Right atrium auricular region (tissue), 2 donors: ENCODE measurements around the gene HNRNPA3. TPM values are rescaled to one million over a fixed set of nuclear protein-coding genes. Genes with fewer than 3 reads are reported as not detected.
A peak's percentile ranks its signal among the peaks of the same experiment; 100 is the strongest.

Source experiments
- DNase-seq: peaks from one replicate; pipeline ENCODE4 v3.0.0-alpha.2; 2019; ENCODE audit warnings: low spot score
- H3K27ac ChIP-seq, 2 donors: fragments of 200-600 bp; sonication (generic); 1 replicate in 1 of 2; 2 replicates in 1 of 2; pipeline ENCODE4 v1.5.1; 2016 to 2019
- H3K27me3 ChIP-seq, 2 donors: fragments of 200-600 bp; sonication (generic); one replicate each; pipeline versions ENCODE4 v1.5.1 to v1.6.0; 2017 to 2019
- H3K36me3 ChIP-seq: fragments of 200-600 bp; sonication (generic); one replicate; pipeline ENCODE4 v1.5.1; 2016
- H3K4me1 ChIP-seq, 2 donors: fragments of 200-600 bp; sonication (generic); one replicate each; pipeline versions ENCODE4 v1.5.1 to v1.6.0; 2017 to 2019
- H3K4me3 ChIP-seq, 2 donors: fragments of 200-600 bp; sonication (generic); 1 replicate in 1 of 2; 2 replicates in 1 of 2; pipeline ENCODE4 v1.5.1; 2017 to 2019; ENCODE audit warnings: mild to moderate bottlenecking in 1 of 2, moderate library complexity in 1 of 2
- H3K9me3 ChIP-seq, 2 donors: fragments of 200-600 bp; sonication (generic); one replicate each; pipeline ENCODE4 v1.5.1; 2019
- total RNA-seq, 2 donors: library from RNA; depleted of rRNA; stranded (reverse); fragments of >200 nt; gene quantifications; one replicate each; pipeline ENCODE4 v1.1.0, GENCODE V29; 2016
- TF ChIP-seq, protein P1 (sequence below), 2 donors: fragments of 200-600 bp; sonication (generic); IDR thresholded peaks; one replicate each; pipeline ENCODE4 v1.5.1; 2019; ENCODE audit warnings: antibody characterized with exemption in 2 of 2

Gene HNRNPA3
- total RNA-seq, 2 donors from 2014 or later: 24.1 to 28.1 TPM

DNA sequence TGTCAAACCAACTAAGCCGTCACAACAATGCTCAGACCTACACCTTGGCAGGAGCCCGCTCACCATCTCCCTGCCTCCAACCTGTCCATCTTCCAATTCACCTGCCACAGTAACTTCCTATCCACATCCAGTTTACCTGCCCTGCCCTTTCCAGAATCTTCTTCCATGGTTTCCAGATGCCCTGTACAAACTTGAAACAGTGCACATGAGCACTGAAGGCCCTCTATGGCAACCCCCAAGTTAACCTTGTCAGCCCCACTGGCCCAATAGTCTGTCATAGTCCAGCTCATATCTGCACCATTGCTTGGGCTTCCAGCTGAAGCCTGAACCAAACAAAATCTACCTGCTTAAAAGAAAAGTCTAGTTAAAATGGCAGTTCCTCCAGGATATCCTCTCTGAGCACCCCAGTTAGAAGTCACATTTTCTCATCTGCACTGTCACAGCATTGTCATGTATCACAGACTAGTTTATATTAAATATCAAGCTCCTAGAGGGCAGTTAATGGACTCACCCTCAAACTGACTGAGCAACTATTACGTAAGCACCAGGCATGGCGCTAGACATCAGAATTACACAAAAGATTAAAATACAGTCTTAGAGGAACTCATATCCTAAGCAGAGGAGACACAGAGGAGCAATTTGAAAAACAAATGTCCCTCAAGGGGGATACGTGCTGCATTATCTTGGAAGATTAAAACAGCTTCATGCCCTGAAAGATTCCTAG is 40.4 kb downstream of the HNRNPA3 start:
- no peak overlapping the region for H3K4me3 ChIP-seq
- H3K4me1 ChIP-seq: peaks cover 0 to 96% of the 10 kb centered on the region in 2 donors
- TF ChIP-seq, protein P1, sequence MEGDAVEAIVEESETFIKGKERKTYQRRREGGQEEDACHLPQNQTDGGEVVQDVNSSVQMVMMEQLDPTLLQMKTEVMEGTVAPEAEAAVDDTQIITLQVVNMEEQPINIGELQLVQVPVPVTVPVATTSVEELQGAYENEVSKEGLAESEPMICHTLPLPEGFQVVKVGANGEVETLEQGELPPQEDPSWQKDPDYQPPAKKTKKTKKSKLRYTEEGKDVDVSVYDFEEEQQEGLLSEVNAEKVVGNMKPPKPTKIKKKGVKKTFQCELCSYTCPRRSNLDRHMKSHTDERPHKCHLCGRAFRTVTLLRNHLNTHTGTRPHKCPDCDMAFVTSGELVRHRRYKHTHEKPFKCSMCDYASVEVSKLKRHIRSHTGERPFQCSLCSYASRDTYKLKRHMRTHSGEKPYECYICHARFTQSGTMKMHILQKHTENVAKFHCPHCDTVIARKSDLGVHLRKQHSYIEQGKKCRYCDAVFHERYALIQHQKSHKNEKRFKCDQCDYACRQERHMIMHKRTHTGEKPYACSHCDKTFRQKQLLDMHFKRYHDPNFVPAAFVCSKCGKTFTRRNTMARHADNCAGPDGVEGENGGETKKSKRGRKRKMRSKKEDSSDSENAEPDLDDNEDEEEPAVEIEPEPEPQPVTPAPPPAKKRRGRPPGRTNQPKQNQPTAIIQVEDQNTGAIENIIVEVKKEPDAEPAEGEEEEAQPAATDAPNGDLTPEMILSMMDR (IDR thresholded peaks at IDR 0.05): no peak

DNA sequence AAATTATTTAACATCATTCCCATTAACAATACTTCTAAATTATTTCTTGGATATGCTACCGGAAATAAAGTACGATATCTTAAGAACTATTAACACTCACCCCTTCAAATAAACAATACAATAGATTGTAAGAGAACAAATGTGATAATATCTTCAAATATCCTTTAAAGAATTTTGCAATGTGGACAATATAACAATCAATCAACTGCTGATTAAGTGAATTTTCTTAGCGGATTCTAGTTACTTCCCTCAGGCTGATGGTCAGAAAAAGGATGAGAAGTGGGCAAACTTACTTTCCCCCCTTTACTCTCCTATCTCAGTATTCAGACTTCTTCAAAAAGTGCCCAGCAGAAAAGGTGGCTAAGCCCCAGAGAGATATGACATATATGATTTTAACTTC is 41.1 kb downstream of the HNRNPA3 start:
- DNase-seq: no peak
- Histone ChIP-seq H3K4me3 (no peak overlapping the region), H3K36me3 (peaks cover 4% of the 10 kb centered on the region), H3K27me3 (no peaks in the 10 kb centered on the region), H3K9me3 (no peaks in the 10 kb centered on the region), H3K4me1 (peaks cover 0 to 93% of the 10 kb centered on the region in 2 donors), H3K27ac (peak overlapping the region in 1 of 2 donors; percentile 73)
- TF ChIP-seq, protein P1 (IDR thresholded peaks at IDR 0.05): no peak

More for the DNA sequence above, 40.4 kb downstream of the HNRNPA3 start:
- Histone ChIP-seq H3K9me3 (no peaks in the 10 kb centered on the region), H3K27me3 (no peaks in the 10 kb centered on the region), H3K27ac (peak overlapping the region; percentile 73 to 74), H3K36me3 (peaks cover 4% of the 10 kb centered on the region)
- DNase-seq: no peak

DNA sequence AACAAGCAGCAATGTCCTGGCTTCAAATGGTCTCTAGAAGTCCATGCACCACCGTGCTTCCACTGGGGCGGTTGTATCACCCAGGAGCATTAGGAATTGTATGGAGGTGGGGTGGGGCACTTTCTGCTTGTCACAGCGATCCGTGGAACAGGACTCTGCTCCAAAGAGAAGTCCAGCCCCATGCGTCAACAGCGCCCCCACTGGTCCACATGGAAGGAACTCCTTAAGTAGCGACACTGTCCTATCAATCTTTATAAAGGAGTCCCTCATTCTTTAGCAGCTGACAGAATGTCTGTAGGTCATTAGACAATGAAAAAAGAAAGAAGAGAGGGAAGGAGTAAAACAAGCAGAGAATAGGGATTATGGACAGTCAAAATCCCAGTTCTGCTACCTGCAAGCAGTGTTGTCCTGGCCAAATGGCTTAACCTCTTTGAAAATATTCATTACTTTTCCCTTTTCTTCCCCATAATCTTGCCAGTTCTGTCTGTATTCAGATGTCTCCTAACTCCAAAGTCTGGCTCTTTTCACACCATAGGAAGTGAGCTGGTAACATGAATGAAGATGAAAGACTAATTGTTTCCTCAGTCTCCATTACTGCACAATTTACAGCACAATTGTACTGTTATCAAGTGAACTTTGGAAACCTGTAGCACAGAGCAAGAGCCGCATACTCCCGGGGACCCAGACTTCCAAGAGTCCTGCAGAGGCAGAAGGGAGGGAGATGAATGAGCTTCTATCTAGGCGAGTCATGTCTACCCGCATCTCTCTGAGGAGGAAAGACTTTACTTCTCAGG is 42.0 kb downstream of the HNRNPA3 start:
- peaks cover 4% of the 10 kb centered on the region for H3K36me3 ChIP-seq
- H3K4me3 ChIP-seq: no peak overlapping the region
- peak overlapping the region; percentile 18 to 73 for H3K27ac ChIP-seq
- peaks cover 0 to 94% of the 10 kb centered on the region in 2 donors for H3K4me1 ChIP-seq
- DNase-seq: no peak
- TF ChIP-seq, protein P1 (IDR thresholded peaks at IDR 0.05): peak; percentile 17 to 55
- H3K9me3 ChIP-seq: no peaks in the 10 kb centered on the region
- no peaks in the 10 kb centered on the region for H3K27me3 ChIP-seq

DNA sequence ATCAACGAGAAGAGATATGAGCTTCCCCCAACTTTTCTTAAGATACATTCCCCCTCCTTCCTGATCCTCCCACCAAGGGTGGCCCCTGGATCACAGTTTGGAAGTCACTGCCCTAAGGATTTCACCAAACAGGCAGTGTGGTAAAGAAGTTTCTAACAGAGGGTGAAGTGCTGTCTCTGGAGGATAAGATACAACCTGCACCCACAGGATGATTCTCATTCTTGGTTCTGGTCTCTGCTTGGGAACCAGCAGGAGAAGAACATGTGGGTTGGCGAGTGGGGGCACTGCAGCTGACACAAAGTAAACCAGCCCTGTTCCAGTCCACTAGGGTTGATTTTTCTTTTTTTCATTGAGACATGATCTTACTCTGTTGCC is 42.6 kb downstream of the HNRNPA3 start:
- no peak for DNase-seq
- Histone ChIP-seq H3K27me3 (no peaks in the 10 kb centered on the region), H3K27ac (peak overlapping the region in 1 of 2 donors; percentile 18), H3K9me3 (no peaks in the 10 kb centered on the region), H3K36me3 (peaks cover 4% of the 10 kb centered on the region), H3K4me1 (peaks cover 0 to 94% of the 10 kb centered on the region in 2 donors), H3K4me3 (no peak overlapping the region)
- TF ChIP-seq, protein P1 (IDR thresholded peaks at IDR 0.05): no peak

DNA sequence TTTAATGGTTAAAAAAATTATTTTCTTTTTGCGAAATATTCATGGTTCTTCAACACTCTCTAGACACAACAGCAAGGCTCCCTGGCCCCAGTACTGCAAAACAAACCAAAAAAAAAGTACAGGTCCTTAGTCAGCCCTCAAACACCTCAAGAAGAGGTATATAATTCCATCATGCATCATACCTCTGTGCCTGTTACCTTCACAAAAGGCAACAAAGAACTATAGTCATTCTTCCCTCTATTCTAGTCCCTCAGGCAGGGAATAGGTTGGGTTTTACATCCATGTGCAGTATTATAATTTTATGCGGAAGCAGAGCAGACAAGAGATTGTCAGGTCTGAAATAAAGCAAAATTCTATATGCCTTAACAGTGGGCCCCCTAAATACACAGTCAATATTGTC is 43.4 kb downstream of the HNRNPA3 start:
- Histone ChIP-seq H3K4me1 (peaks cover 0 to 94% of the 10 kb centered on the region in 2 donors), H3K9me3 (no peaks in the 10 kb centered on the region), H3K27ac (no peak overlapping the region), H3K36me3 (peaks cover 4% of the 10 kb centered on the region), H3K4me3 (no peak overlapping the region), H3K27me3 (no peaks in the 10 kb centered on the region)
- no peak for DNase-seq
- TF ChIP-seq, protein P1 (IDR thresholded peaks at IDR 0.05): no peak
